Thoracic aorta (tissue), 2 donors: ENCODE results near the gene GNB1. TPM values are rescaled to one million over a fixed set of nuclear protein-coding genes. Genes with fewer than 3 reads are reported as not detected.

Experiments used
- ATAC-seq: fragments of 150-250 bp; one replicate; pipeline ENCODE4 v1.8.0; 2017; ENCODE audit warnings: low read depth; ENCODE audit not compliant: insufficient number of reproducible peaks, low FRiP score
- DNase-seq: peaks from one replicate; pipeline ENCODE4 v3.0.0-alpha.2; 2020; ENCODE audit warnings: low spot score
- H3K27ac ChIP-seq, 2 donors: fragments of 200-600 bp; sonication (generic); 1 replicate in 1 of 2; 2 replicates in 1 of 2; pipeline ENCODE4 v1.5.1; 2016; ENCODE audit warnings: mild to moderate bottlenecking in 2 of 2, moderate library complexity in 2 of 2
- H3K27me3 ChIP-seq: fragments of 200-600 bp; sonication (generic); replicated peaks from 2 replicates; pipeline ENCODE4 v1.6.0; 2016; ENCODE audit warnings: mild to moderate bottlenecking; ENCODE audit not compliant: insufficient read depth
- H3K36me3 ChIP-seq: fragments of 200-600 bp; sonication (generic); one replicate; pipeline ENCODE4 v1.5.1; 2016
- H3K4me1 ChIP-seq, 2 donors: fragments of 200-600 bp; sonication (generic); 1 replicate in 1 of 2; 2 replicates in 1 of 2; pipeline versions ENCODE4 v1.5.1 to v1.6.0; 2016; ENCODE audit warnings: low read depth in 2 of 2, mild to moderate bottlenecking in 1 of 2; ENCODE audit not compliant: control insufficient read depth in 1 of 2
- H3K4me3 ChIP-seq: fragments of 200-600 bp; sonication (generic); 2 replicates; pipeline ENCODE4 v1.5.1; 2016; ENCODE audit warnings: mild to moderate bottlenecking
- H3K9me3 ChIP-seq: fragments of 200-600 bp; sonication (generic); 2 replicates; pipeline ENCODE4 v1.5.1; 2016
- total RNA-seq, 2 donors: library from RNA; depleted of rRNA; stranded (reverse); fragments of >200 nt; gene quantifications; one replicate each; pipeline versions ENCODE4 v1.1.0 to v1.2.3, GENCODE V29; 2016
- TF ChIP-seq, protein P1 (sequence below): fragments of 200-600 bp; sonication (generic); IDR thresholded peaks from one replicate; pipeline ENCODE4 v1.5.1; 2019; ENCODE audit warnings: antibody characterized with exemption

Gene GNB1
- total RNA-seq, 2 donors from 2014 or later, result 169 to 200 TPM

- peaks cover 17% of the 10 kb centered on the region for H3K36me3 ChIP-seq
- TF ChIP-seq, protein P1, sequence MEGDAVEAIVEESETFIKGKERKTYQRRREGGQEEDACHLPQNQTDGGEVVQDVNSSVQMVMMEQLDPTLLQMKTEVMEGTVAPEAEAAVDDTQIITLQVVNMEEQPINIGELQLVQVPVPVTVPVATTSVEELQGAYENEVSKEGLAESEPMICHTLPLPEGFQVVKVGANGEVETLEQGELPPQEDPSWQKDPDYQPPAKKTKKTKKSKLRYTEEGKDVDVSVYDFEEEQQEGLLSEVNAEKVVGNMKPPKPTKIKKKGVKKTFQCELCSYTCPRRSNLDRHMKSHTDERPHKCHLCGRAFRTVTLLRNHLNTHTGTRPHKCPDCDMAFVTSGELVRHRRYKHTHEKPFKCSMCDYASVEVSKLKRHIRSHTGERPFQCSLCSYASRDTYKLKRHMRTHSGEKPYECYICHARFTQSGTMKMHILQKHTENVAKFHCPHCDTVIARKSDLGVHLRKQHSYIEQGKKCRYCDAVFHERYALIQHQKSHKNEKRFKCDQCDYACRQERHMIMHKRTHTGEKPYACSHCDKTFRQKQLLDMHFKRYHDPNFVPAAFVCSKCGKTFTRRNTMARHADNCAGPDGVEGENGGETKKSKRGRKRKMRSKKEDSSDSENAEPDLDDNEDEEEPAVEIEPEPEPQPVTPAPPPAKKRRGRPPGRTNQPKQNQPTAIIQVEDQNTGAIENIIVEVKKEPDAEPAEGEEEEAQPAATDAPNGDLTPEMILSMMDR, result no peak
- no peaks in the 10 kb centered on the region for H3K4me1 ChIP-seq
- H3K4me3 ChIP-seq, result no peak overlapping the region
- DNase-seq (no peak), ATAC-seq (no peak)
- H3K9me3 ChIP-seq, result no peaks in the 10 kb centered on the region
- no peak overlapping the region for H3K27ac ChIP-seq
- H3K27me3 ChIP-seq, result no peaks in the 10 kb centered on the region
Measured at GRCh38 chr1:1819762-1820161, 71.1 kb downstream of the GNB1 start.

DNA sequence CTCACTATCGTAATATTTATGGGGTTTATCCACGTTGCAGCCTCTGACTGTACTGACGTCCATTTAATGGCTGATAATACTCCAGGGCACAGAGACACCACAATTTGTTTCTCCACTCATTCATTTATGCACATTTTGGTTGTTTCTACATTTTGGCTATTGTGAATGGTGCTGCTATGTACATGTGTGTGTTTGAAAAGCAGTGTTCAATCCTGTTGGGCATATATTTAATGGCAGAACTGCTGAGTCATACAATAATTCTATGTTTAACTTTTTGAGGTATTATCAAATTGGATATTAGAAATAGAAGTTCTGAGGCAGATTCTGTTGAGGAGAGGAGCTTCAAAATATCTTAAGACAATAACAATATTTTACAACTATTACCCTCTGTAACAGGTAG lies 73.7 kb downstream of the GNB1 start:
- Histone ChIP-seq H3K27me3 (no peaks in the 10 kb centered on the region), H3K4me3 (no peak overlapping the region), H3K36me3 (peaks cover 24% of the 10 kb centered on the region), H3K27ac (no peak overlapping the region), H3K9me3 (no peaks in the 10 kb centered on the region), H3K4me1 (no peaks in the 10 kb centered on the region)
- ATAC-seq (no peak), DNase-seq (no peak)
- TF ChIP-seq, protein P1, result no peak

GRCh38 chr1:1815606-1816281 lies 75.1 kb downstream of the GNB1 start:
- no peaks in the 10 kb centered on the region for H3K4me1 ChIP-seq
- DNase-seq, result no peak
- no peaks in the 10 kb centered on the region for H3K27me3 ChIP-seq
- no peak for ATAC-seq
- no peak overlapping the region for H3K27ac ChIP-seq
- peaks cover 30% of the 10 kb centered on the region for H3K36me3 ChIP-seq
- TF ChIP-seq, protein P1, result no peak
- no peak overlapping the region for H3K4me3 ChIP-seq
- no peaks in the 10 kb centered on the region for H3K9me3 ChIP-seq

- Histone ChIP-seq H3K27me3 (no peaks in the 10 kb centered on the region), H3K4me1 (peaks cover 11 to 23% of the 10 kb centered on the region in 2 donors), H3K27ac (no peak overlapping the region), H3K9me3 (no peaks in the 10 kb centered on the region), H3K4me3 (no peak overlapping the region), H3K36me3 (peaks cover 25% of the 10 kb centered on the region)
- no peak for DNase-seq
- ATAC-seq, result no peak
- TF ChIP-seq, protein P1, result no peak
Measured at GRCh38 chr1:1809489-1809888, 81.4 kb downstream of the GNB1 start.

DNA sequence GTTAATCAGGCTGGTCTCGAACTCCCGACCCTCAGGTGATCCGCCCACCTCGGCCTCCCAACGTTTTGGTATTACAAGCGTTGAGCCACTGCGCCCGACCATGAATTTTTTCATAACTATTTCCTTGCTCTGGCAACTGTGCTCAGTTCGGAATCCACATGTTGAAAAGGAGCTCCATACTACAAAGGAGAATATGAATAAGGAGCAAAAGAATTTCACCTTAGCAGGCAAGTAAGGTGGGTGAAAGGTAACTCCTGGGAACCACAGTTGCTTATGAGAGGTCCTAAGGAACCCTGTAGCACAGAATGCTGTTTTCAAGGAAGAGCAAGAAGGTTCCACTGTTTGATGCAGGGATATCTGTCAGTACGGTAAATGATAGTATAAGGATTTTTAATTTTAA lies 82.7 kb downstream of the GNB1 start:
- peak overlapping the region; percentile 73 to 95 for H3K27ac ChIP-seq
- DNase-seq, result no peak
- peaks cover 11 to 25% of the 10 kb centered on the region in 2 donors for H3K4me1 ChIP-seq
- no peak for ATAC-seq
- no peaks in the 10 kb centered on the region for H3K9me3 ChIP-seq
- no peaks in the 10 kb centered on the region for H3K27me3 ChIP-seq
- H3K4me3 ChIP-seq, result no peak overlapping the region
- H3K36me3 ChIP-seq, result peaks cover 23% of the 10 kb centered on the region
- TF ChIP-seq, protein P1, result no peak
